ENCODE measurements around the gene TMEM92.

The TMEM92 gene

DNA sequence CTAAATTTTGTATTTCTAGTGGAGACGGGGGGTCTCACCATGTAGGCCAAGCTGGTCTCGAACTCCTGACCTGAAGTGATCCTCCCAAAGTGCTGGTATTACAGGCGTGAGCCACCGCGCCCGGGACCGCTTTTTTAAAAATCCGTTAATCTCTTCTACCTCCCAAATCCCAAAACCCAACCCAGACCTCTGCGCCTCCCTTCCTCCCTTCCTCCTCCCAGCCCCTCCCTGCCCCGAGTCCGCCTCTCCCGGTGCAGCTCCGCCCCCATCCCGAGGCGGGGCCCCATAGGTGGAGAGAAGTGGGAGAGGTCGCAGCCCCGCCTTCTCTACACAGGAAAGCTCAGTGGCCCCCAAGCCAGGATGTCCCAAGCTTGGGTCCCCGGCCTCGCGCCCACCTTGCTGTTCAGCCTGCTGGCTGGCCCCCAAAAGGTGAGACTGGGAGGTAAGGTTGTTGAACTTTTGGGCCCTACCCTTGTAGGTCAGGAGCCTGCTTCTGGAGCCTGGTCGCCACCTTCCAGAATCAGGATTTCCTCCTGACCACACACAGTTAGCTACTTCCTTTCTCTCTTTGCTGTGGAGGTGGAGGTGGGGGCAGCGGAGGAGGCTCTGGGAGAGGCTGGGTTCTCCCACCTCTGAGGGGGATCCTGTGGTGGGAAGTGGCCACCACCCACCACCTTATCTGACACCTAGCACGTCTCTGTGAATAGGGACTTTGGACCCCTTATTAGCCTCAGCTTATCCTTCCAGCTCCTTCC, at the start of gene TMEM92:
TSS of gene TMEM92 (plus strand) at position 325 of the 755 bp plus-strand sequence. CDS start at position 361, 36 bp downstream.
- Histone ChIP-seq H3K4me3 (peak within 1 kb of the TSS; percentile 85), H3K27ac (peak within 1 kb of the TSS; percentile 69 to 93)
- no peak for DNase-seq (ENCODE audit: low spot score)
- TF ChIP-seq, protein P1, sequence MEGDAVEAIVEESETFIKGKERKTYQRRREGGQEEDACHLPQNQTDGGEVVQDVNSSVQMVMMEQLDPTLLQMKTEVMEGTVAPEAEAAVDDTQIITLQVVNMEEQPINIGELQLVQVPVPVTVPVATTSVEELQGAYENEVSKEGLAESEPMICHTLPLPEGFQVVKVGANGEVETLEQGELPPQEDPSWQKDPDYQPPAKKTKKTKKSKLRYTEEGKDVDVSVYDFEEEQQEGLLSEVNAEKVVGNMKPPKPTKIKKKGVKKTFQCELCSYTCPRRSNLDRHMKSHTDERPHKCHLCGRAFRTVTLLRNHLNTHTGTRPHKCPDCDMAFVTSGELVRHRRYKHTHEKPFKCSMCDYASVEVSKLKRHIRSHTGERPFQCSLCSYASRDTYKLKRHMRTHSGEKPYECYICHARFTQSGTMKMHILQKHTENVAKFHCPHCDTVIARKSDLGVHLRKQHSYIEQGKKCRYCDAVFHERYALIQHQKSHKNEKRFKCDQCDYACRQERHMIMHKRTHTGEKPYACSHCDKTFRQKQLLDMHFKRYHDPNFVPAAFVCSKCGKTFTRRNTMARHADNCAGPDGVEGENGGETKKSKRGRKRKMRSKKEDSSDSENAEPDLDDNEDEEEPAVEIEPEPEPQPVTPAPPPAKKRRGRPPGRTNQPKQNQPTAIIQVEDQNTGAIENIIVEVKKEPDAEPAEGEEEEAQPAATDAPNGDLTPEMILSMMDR (IDR thresholded peaks at IDR 0.05) = no peak

DNA sequence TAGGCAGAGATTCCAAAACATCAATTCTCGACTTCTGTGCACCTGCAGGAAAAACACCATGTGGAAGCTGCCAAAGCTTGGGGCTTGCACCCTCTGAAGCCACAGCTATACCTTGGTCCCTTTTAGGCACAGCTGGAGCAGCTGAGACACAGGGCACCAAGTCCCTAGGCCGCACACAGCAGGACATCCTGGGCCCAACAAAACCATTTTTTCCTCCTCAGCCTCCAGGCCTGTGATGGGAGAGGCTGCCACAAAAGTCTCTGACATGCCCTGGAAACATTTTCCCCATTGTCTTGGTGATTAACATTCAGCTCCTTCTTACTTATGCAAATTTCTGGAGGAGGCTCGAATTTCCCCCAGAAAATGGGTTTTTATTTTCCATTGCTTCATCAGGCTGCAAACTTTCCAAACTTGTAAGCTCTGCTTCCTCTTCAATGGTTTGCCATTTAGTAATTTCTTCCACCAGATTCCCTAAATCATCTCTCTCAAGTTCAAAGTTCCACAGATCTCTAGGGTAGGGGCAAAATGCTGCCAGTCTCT, 48.5 kb upstream of the TMEM92 start:
- no peak for DNase-seq (ENCODE audit: low spot score)
- no peak overlapping the region for H3K4me3 ChIP-seq
- H3K27ac ChIP-seq = no peak overlapping the region
- TF ChIP-seq, protein P1 (IDR thresholded peaks at IDR 0.05) = no peak

DNA sequence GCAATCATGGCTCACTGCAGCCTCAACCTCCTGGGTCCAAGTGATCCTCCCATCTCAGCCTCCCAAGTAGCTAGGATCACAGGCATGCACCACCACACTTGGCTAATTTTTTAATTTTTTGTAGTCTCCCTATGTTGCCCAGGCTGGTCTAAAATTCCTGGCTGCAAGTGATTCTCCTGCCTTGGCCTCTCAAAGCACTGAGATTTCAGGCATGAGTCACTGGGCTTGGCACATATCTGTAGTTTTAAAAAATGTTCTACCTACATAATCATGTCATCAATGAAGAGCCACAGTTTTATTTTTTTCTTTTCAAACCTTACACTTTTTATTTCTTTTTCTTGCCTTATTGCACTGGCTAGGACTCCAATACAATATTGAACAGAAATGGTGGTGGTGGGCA, 39.7 kb upstream of the TMEM92 start:
- no peak overlapping the region for H3K27ac ChIP-seq

DNA sequence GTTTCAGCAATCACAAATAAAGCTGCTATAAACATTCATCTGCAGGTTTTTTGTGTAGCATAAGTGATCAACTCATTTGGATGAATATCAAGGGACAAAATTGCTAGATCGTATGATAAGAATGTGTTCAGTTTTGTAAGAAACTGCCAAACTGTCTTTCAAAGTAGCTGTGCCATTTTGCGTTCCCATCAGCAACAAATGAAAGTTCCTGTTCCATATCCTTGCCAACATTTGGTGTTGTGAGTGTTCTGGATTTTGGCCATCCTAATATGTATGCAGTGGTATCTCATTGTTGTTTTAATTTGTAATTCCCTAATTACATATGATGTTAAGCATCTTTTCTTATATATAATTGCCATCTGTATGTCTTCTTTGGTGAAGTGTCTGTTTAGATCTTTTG, 36.4 kb upstream of the TMEM92 start:
- no peak for DNase-seq (ENCODE audit: low spot score)
- Histone ChIP-seq H3K27ac (no peak overlapping the region), H3K4me3 (no peak overlapping the region)
- TF ChIP-seq, protein P1 (IDR thresholded peaks at IDR 0.05) = no peak

More for the DNA sequence above, 39.7 kb upstream of the TMEM92 start:
- DNase-seq (ENCODE audit: low spot score) = no peak
- no peak overlapping the region for H3K4me3 ChIP-seq
- TF ChIP-seq, protein P1 (IDR thresholded peaks at IDR 0.05) = no peak

DNA sequence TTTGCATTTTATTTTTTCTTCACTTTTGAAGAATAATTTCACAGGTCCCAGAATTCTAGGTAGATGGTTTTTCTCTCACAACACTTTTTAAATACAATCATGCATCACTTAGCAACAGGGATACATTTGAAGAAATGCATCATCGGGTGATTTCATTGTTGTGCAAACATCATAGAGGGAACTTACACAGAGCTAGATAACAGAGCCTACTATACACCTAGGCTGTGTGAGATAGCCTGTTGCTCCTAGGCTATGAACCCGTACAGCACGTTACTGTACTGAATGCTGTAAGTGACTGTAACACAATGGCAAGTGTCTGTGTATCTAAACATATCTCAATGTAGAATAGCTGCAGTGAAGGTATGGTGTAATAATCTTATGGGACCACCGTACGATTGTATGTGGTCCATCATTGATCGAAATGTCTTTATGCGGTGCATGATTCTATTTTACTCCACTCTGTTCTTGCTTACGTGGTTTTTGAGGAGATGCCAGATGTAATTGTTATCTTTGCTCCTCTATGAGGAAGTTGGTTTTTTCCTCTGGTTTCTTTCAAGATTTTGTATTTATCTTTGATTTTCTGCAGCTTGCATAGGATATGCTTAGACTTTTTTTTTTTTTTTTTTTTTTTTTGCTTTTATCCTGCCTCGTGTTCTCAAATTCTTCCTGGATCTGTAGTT, 35.5 kb upstream of the TMEM92 start:
- Histone ChIP-seq H3K27ac (no peak overlapping the region), H3K4me3 (no peak overlapping the region)
- DNase-seq (ENCODE audit: low spot score) = no peak
- TF ChIP-seq, protein P1 (IDR thresholded peaks at IDR 0.05) = no peak

DNA sequence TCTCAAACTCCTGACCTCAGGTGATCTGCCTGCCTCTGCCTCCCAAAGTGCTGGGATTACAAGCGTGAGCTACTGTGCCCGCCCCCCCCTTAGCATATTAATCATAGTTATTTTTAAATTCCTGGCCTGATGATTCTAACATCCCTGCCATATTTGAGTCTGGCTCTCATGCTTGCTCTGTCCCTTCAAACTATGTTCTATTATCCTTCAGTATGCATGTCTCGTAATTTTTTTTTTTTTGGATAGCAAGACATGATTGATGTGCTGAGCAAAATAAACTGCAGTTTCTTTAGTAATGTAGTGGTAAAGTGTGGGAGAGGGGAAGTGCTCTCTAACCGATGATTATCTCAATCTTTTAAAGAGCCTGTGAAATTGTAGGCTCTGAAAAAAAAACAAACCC, 34.3 kb upstream of the TMEM92 start:
- TF ChIP-seq, protein P1 (IDR thresholded peaks at IDR 0.05) = no peak
- no peak for DNase-seq (ENCODE audit: low spot score)
- Histone ChIP-seq H3K4me3 (no peak overlapping the region), H3K27ac (peak overlapping the region in 1 of 2 donors; percentile 31)

Measured in coronary artery (tissue), 2 donors.